ENCODE measurements around the gene RAP1GDS1.
"Not testable (repeated sequence)": the region's sequence is repeated elsewhere in the genome, so short reads cannot be mapped to it uniquely, and the experiment has no call there.

RAP1GDS1 gene

GRCh38 chr4:98446499-98447375 is 185.6 kb downstream of the RAP1GDS1 start:
- peak; percentile 52 for DNase-seq

DNA sequence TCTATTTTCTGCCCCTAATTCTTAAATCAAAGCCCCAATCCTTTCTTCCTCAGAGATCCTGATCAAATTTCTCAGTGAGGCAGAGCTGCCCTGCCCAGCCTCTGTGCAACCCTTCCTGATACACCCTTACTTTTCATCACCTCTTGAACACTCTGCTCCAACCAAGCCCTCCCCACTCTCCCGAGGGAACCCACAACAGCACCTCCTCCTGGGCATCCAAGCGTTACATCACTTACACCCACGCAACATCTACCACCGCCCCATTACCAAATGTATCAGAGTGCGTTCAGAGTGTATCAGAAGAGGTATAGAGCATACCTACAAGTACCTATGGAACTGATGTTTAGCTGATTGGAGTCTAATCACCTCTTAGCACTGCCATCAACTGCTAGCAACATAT is 186.5 kb downstream of the RAP1GDS1 start:
- DNase-seq, result no peak

- peak; percentile 25 for DNase-seq
Observed at GRCh38 chr4:98448908-98449307, 187.7 kb downstream of the RAP1GDS1 start.

DNA sequence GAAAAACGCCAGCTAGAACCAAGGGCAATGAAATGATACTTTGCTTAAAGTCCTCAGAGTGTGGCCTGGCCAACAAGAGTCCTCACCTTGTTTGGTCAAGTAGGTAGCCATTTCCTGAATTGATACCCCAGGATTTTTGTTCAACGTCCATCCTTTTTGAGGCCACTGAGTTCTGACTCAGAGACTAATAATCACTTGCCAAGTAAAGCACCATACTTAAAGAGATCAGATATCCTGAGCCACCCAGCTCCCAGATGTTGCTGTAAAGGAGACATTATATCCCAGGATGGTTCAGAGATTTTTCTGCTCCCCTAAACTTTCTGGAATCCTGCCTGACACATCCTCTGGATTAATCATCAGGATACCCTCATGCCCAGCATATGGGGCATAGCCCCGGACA is 190.9 kb downstream of the RAP1GDS1 start:
- DNase-seq, result no peak

GRCh38 chr4:98457422-98457821 is 196.2 kb downstream of the RAP1GDS1 start:
- not testable (repeated sequence) for DNase-seq

- not testable (repeated sequence) for DNase-seq
Observed at GRCh38 chr4:98461121-98461865, 200.1 kb downstream of the RAP1GDS1 start.

- no peak for DNase-seq
Observed at GRCh38 chr4:98462487-98462886, 201.3 kb downstream of the RAP1GDS1 start.

GRCh38 chr4:98466868-98467599 is 205.8 kb downstream of the RAP1GDS1 start:
- no peak for DNase-seq

DNA sequence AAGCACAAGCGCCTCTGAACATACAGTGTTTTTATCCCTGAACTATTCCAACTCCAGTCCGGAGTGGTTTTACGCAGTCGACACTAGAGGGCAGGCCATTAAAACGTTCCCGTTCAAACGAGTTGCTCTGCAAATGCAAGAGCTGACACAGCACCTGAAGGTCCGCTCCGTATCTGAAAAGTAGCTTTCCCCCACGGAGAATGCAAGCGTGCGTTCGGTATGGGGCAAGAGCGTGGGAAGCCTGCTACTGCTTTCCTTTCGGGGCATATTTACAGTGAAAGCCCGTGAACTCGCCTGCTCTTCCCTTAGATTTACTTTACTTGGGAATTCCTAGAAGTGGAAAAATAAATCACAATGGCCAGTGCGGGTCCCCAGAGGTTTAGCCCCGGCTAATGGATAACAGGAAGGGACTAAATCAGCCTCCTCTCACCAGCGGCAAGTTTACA is 206.5 kb downstream of the RAP1GDS1 start:
- DNase-seq, result peak; percentile 51

DNA sequence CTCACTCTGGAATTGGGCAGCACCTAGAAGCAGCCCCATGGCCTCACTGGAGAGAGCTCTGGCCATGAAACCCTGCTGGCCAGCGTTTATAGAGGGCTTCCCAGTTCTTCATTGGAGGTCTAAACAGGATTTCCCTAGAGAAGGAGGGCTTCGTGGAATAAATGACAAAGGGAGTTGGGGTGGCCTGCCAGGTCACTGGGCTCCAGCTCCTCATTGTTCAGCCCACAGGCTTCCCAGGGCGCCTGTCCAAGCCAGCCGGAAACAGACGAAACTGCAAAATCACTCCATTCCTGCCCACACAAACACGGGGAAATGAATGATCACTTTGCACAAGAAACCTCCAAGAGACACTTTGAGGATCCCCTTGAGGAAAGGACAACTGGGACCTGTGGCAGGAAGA is 207.5 kb downstream of the RAP1GDS1 start:
- DNase-seq, result no peak

- DNase-seq, result no peak
Observed at GRCh38 chr4:98469771-98470170, 208.6 kb downstream of the RAP1GDS1 start.

- DNase-seq, result no peak
Observed at GRCh38 chr4:98470366-98470765, 209.2 kb downstream of the RAP1GDS1 start.

DNA sequence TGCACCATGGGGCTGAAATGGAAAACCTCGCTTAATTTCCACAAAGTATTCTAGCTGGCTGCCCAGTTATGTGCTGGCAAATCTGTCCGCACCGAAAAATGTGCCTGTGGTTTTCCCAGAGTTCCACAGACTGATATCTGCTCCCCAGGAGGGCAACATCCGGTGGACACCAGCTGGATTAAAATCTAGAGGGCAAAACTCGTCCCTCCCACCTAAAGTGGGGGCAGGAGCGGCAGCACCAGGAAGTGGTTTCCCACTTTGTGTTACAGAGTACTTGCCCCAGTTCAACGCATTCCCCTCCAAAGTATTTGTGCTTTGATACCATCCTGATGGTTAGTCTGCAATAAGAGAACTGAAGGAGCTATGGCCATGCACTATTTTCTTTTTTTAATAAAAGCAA is 209.6 kb downstream of the RAP1GDS1 start:
- no peak for DNase-seq

DNA sequence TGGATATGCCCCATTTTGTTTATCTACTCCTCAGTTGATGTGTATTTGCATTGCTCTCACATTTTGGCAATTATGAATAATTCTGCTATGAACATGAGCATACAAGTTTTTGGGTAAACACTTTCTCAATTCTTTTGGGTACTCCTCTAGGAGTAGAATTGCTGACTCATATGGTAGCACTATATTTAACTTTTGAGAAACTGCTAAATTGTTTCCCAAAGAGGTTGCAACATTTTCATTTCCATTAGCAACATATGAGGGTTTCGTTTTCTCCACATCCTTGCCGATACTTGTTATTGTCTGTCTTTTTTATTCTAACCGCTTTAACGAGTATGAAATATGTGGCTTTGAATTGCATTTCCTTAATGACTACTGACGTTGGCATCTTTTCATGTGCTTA is 211.9 kb downstream of the RAP1GDS1 start:
- DNase-seq, result no peak

DNA sequence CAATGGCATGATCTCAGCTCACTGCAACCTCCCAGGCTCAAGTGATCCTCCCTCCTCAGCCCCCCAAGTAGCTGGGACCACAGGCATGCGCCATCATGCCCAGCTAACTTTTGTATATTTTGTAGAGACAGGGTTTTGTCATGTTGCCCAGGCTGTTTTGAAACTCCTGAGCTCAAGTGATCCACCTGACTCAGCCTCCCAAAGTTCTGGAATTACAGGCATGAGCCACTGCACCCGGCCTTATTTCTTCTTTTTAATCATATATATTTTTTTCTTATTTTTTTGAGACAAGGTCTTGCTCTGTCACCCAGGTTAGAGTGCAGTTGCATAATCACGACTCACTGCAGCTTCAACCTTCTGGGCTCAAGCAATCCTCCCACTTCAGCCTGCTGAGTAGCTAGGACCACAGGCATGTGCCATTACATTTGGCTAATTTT is 213.2 kb downstream of the RAP1GDS1 start:
- no peak for DNase-seq

DNA sequence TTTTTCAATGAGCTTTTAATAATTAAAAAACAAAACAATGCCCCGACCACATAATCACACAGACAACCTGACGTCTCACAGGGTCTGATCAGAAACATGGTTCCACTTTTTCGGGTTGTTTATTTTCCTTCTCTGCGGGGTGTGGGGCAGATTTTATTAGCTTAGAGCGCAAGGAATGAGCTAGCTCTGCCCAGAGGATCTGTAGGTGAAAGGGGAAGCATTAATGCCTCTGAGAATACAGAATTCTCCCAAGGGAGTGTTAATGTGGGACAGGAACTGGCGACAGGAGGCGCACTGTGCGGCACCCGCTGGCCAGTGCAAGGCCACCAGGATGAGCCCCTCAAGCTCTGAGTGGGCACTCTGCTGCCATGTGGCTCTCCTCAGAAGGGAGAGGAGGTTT is 215.7 kb downstream of the RAP1GDS1 start:
- DNase-seq, result no peak

GRCh38 chr4:98479590-98479989 is 218.4 kb downstream of the RAP1GDS1 start:
- not testable (repeated sequence) for DNase-seq

- DNase-seq, result no peak
Observed at GRCh38 chr4:98480535-98480934, 219.4 kb downstream of the RAP1GDS1 start.

DNA sequence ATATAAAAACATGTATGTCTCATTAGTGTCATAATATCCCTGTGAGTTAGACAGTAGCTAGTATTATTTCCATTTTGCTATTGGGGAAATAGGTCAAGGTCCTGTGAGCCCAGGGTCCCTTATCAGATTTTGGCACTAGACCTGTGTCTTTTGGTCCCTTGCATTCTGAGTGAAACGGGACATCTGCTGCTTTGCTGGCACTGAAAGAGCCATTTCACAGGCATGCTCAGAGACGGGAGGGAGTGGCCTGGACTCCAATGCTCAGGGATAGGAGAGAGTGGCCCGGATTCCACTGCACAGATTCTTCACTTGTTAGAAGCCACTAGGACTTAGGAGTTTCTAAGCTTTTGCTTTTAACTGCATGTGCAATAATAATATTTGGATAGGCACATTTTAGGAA is 220.0 kb downstream of the RAP1GDS1 start:
- DNase-seq, result no peak

- DNase-seq, result no peak
Observed at GRCh38 chr4:98482503-98482846, 221.3 kb downstream of the RAP1GDS1 start.

GRCh38 chr4:98482847-98483806 is 221.9 kb downstream of the RAP1GDS1 start:
- no peak for DNase-seq

GRCh38 chr4:98484031-98484430 is 222.8 kb downstream of the RAP1GDS1 start:
- DNase-seq, result no peak
